HG02588 (cell line): ENCODE results near the gene CPLX3.

ENCODE experiments used
- ATAC-seq: cut with Tn5 transposase; IDR thresholded peaks from one replicate; pipeline ENCODE4 v1.9.1; 2021; ENCODE audit warnings: mild to moderate bottlenecking, moderate library complexity; ENCODE audit not compliant: unreplicated experiment

CPLX3 gene

DNA sequence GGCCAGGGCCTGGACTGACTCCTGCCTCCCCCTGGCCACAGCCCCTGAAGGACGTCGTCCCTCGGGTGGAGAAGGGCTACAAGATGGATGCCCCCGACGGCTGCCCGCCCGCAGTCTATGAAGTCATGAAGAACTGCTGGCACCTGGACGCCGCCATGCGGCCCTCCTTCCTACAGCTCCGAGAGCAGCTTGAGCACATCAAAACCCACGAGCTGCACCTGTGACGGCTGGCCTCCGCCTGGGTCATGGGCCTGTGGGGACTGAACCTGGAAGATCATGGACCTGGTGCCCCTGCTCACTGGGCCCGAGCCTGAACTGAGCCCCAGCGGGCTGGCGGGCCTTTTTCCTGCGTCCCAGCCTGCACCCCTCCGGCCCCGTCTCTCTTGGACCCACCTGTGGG, 24.1 kb upstream of the CPLX3 start:
- no peak for ATAC-seq

DNA sequence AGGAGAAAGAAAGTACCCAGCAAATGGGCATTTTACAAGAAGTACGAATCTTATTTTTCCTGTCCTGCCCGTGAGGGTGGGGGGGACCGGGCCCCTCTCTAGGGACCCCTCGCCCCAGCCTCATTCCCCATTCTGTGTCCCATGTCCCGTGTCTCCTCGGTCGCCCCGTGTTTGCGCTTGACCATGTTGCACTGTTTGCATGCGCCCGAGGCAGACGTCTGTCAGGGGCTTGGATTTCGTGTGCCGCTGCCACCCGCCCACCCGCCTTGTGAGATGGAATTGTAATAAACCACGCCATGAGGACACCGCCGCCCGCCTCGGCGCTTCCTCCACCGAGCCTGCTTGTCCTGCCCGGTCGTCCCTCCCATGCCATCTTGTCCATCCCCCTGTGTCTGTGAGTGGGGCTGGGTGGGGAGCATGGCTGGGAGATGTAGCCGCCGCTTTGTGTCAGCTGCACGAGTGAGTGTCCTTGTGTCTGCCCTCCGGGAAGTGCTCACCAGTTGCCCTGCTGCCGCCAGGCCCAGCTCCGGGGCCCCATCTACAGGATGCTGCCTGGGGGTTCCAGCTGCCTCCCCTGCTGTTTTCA, 23.5 kb upstream of the CPLX3 start:
- no peak for ATAC-seq

DNA sequence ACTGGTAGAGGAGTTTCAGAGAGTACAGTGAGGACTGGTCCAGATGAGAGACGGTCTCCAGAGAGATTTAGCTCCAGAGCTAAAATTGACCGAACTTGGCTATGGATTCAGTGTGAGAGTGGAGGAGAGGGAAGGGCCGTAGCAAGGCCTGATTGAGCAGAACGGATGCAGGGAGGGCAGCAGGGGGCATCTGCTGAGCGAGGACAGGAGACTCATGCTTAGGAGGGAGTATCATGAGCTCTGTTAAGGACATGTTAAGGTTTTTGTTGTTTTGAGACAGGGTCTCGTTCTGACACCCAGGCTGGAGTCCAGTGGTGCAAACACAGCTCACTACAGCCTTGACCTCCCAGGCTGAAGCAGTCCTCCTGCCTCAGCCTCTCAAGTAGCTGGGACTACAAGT, 21.5 kb upstream of the CPLX3 start:
- no peak for ATAC-seq

DNA sequence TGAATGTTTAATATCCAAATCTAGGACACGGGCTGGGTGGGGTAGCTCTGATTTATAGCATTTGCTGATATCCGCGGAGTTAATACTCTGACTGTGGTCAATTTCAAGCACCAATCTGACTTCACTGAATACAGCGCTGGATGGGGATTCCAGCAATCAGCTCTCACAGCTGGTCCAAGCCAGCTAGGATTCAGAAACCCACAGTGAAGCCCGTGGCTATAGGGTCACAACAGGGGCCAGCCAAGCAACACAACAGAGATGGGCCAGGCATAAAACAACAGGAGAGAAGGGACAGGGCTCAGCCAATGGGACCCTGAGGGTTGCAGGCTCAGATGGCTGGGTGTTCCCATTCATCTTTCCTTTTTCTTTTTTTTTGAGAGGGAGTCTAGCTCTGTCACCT, 19.1 kb upstream of the CPLX3 start:
- ATAC-seq: no peak

DNA sequence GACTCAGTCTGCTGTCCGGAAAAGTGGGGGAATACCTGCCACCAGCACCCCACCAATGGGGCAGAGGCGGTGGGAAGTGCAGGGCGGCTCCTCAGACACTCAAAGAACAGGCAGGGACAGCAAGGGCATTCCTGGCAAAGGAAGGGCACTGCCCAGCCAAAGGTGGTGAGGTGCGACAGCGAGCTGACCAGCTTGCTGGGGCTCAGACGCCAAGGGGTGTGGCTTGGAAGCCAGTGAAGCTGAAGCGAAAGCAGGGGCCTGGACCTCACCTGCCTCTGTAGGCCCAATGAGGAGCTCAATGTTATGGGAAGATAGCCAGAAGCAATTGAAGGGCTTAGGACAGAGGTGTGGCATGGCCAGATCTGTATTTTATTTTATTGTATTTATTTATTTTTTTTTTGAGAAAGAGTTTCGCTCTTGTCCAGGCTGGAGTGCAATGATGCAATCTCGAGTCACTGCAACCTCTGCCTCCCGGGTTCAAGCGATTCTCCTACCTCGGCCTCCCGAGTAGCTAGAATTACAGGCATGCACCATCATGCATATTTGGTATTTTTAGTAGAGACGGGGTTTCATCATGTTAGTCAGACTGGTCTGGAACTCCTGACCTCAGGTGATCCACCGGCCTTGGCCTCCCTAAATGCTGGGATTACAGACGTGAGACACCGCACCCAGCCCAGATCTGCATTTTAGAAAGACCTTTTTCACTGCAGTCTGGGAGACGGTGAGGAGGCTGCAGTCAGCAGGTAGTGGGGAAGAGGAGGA, 18.2 kb upstream of the CPLX3 start:
- ATAC-seq: no peak

DNA sequence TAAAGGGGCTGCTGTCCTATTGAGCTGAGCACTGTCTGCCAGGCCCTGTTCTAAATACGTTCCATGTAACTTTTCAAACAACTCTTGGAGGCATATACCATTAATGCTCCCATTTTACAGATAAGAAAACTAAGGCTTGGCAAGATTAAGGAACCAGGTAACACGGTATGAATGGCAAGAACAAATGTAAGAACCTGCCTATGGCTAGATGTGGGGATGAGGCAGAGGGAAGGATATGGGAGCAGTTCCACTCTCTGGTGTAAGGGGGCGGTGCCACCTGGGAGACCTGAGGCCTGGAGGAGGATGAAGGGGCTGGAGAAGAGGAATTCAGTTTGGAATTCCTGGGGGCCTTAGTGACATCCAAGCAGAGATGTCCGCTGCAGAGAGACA, 17.6 kb upstream of the CPLX3 start:
- no peak for ATAC-seq

DNA sequence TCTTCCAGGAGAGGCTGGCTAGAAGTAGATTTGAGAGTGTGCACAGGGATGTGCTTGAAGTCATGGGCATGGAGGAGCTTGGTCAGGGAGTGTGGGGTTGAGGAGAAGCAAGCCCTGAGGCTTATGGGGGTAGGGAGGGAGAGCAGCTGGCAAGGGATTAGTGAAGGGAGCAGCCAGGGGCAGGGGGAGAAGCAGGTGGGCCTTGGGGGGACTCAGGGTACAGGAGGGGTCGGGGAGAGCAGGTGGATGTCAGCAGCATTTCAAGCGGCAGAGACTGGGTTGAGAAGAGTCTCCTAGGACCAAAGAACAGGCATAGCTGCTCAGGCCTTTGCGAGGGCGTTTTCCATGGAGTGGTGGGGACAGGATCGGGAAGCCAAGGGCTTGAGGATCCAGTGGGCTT, 17.2 kb upstream of the CPLX3 start:
- no peak for ATAC-seq

DNA sequence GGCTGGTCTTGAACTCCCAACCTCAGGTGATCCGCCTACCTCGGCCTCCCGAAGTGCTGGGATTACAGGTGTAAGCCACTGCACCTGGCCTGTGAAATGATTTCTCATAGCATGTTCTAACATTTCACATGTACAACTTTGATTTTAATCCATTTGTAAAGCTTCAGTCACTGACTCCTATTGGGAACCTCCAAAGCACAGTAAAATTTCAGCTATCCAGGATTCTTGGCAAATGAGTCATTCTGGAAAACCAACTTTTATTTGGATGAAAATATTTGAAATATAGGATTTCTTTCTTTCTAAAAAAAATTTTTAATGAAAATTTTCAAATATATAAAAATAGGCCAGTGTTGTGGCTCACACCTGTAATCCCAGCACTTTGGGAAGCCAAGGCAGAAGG, 16.5 kb upstream of the CPLX3 start:
- no peak for ATAC-seq

DNA sequence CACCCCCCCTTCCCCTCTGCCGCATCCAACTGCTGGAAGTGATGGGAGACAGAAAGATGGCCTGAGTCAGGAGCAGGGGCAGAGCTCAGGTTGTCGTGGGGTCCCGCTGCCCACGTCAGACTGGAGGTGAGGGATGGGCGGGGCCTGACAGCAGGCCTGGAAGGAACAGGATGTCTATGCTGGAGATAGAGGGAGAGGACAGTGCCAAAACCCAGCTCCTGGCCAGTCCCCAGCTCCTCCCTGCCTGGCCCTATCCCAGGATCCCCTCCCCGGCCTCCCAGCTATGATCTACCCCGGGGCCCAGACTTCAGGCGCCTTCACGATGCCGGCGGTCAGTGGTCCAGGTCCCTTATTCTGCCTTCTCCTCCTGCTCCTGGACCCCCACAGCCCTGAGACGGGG, 13.9 kb upstream of the CPLX3 start, which contains the start of gene LMAN1L:
TSS of gene LMAN1L (plus strand) at position 303 of the 400 bp plus-strand sequence. CDS start at position 323, 20 bp downstream.
- ATAC-seq: no peak

DNA sequence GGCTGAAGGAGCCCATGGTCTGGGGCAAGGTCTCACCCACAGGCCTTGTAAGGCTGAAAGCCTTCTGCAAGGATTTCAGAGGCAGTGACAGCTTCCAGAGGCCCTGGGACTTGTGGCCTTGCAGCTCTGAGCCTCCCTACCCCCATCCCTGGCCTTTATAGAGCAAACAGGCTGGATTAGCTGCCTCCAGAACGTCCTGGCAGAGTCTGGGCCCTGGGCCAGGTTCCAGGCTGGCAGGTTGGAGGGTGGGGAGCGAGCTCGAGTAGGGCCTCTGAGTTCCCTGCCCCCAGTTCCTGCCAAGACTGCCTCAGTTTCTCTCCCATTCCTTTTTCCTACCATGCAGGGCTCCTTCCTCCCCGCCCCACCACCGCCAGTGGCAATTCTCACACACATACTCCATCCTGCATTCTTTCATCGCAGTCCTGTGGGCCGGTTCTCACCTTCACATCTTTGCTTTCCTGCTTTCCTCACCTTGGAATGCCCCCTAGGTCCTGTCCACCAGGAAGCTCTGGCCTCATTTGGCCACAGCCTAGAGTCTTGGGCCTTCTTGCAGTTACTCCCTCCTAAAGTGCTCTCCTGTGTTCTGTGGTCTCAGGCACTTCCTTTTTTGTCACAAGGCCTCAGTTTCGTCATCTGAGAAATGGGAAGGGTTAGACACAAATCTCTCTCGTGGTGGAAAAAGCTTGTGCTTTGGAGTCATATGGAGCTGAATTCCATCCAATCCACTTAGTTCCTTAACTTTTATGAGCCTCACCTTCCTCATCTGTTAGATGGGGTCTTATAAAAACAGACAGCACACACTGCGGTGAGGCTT, 11.1 kb upstream of the CPLX3 start:
- no peak for ATAC-seq

DNA sequence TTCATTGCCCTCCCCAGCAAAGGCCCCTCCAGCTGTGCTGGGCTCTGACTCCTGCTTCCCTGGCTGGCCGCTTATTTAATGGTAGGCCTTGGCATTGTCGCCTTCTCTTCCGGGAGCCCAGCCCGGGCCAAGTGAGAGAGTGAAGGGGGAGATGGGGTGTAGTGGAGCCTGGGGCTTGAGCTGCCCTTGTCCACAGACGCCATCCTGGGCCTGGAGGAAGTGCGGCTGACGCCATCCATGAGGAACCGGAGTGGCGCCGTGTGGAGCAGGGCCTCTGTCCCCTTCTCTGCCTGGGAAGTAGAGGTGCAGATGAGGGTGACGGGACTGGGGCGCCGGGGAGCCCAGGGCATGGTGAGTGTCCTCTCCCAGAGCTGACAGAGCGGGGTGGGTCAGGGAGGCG, 10.5 kb upstream of the CPLX3 start:
- ATAC-seq: no peak

DNA sequence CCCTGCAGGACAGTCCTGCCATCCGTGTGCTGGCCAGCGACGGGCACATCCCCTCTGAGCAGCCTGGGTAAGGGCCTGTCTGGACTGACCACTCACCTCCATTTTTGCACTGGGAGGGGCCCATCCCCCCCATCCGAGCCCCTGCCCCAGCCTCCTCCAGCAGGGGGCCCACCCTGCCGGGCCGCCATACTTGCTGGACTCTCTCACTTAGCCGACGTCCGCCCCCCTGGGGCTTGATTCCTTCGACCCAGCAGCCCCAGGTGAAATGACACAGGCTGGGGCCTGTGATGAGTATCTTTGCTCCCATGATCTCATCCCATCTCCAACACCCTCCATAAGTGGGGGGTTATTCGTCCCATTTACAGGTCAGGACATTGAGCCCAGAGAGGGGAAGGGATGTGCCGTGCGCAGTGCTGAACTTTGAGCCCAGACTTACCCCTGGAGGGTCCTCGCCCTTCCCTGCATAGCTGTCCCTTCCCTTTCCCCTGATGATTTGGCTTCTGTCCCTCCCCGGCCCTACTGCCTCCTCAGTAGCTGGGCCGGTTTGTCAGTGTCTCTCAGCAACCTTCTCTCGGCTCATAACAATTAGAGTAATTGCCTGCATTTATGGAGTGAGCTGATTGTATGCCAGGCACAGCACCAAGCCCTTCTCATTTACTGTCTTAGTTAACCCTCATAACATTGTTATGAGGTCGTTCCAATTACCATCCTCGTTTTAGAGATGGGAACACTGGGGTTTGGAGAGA, 9.6 kb upstream of the CPLX3 start:
- ATAC-seq: no peak

DNA sequence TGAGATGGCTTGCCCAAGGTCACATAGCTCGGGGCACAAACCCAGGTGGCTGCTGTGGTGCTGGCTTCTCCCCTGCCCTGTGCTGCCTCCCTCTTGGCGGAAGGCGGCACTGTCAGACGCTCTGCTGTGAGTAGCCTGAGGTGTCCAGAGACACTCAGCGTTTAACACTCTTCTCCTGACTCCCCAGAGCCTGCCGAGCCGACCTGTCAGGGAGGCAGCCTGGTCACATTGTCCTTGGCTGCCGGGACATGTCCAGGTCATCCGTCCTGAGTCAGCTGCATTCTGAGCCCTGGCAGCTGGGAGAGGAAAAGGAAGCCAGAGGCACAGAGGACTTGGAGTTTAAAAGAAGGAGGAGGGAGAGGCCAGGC, 9.1 kb upstream of the CPLX3 start:
- no peak for ATAC-seq

DNA sequence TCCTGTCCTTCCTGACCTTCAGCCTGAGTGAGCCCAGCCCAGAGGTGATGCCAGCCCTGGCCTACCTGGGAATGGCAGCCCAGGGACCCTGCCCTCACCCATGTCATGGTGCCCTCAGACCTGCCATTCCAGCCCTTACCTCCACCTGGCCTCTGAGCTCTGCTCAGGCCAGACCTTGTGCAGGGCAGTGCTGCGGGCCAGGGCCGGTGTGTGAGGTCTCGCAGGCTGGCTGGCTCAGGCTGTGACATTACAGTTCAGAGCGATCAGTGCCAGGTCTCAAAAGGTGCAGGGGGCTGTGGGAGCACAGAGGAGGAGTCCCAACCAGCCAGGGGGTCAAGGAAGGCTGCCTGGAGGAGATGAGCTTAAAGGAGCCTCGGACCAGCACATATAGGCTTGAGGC, 6.4 kb upstream of the CPLX3 start:
- ATAC-seq: no peak

DNA sequence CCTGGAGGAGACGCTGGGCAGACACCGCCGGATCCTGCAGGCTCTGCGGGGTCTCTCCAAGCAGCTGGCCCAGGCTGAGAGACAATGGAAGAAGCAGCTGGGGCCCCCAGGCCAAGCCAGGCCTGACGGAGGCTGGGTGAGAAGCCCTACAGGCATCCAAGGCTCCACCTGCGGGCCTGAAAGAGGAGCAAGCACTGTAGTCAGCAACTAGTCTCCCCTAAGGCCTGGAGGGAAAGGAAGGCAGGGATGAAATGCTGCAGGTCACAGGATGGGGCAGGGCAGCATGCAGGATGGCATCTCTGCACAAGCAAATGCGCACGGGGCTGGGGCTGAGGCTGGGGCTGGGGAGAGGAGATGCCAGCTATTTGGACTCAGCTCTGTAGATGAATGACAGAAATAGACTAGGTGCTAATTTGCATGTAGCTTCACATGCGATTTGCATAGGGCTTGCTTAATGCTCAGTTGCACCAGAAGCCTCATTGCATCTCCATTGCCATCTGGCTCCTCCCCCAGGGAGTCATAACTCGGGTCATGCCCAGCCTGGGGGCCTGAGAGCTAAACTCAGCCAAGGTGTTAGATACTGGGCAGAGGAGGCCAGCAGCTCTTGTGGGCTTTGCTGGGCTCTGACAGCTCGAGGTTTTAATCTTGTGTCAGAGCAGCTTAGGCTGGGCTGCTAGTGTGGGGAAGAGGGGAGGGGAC, 5.2 kb upstream of the CPLX3 start:
- ATAC-seq: no peak

DNA sequence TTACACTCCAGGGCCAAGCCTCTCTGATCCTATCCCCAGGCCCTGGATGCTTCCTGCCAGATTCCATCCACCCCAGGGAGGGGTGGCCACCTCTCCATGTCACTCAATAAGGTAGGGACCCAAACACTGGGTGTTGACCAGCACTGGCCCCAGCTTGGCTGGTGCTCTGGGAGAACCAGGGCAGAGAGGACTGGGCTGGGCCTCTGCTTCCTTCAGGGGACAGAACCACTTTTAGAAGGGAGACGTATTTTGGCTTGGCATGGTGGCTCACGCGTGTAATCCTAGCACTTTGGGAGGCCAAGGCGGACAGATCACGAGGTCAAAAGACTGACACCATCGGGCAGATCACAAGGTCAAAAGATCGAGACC, 4.7 kb upstream of the CPLX3 start:
- no peak for ATAC-seq

DNA sequence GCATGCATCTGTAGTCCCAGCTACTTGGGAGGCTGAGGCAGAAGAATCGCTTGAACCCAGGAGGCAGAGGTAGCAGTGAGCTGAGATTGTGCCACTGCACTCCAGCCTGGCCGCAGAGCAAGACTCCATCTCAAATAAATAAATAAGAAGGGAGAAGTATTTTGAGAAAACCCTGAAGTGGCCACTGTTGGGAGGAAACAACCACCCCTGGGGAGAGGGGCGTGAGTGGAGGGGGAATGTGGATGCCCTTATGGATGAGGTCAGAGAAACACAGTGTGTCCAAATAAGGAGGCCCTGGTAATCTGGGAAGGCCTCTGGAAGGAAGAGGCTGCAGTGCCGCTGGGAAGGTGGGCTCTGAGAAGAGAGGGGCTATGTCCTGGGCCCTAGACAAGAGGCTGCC, 4.2 kb upstream of the CPLX3 start:
- no peak for ATAC-seq

DNA sequence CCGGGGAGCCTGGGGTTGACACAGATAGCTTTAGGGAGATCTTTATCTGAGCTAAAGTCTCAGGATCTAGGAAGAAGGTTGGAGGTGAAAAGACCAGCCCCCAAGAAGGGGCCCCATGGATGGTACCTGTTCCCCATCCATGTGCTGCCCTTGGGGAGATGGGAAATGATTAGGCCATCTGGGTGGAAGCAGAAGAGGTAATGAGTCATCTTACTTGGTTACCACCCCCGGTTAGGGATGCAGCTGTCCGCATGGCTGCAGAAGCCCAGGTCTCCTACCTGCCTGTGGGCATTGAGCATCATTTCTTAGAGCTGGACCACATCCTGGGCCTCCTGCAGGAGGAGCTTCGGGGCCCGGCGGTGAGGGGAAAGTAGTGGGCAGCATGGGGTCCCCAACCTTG, 3.1 kb upstream of the CPLX3 start:
- ATAC-seq: no peak

DNA sequence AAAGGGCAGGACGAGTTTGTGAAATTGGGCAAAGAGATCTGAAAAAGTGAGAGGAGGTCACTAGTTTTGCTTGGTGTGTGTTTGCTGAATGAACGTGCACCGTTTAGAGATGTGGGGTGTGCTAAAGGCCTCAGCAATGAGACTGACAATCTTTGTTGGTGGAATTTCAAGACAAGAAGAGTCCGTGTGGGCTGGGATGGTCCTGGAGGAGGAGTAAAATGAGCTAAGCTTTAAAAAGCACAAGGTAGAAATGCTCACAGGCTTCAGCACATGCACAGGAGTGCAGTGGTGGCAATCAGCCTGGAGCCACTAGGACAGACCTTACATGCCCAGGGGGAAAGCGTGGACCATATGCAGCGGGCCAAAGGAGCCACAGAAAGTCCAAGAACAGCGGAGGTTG, 1.5 kb upstream of the CPLX3 start:
- ATAC-seq: no peak

DNA sequence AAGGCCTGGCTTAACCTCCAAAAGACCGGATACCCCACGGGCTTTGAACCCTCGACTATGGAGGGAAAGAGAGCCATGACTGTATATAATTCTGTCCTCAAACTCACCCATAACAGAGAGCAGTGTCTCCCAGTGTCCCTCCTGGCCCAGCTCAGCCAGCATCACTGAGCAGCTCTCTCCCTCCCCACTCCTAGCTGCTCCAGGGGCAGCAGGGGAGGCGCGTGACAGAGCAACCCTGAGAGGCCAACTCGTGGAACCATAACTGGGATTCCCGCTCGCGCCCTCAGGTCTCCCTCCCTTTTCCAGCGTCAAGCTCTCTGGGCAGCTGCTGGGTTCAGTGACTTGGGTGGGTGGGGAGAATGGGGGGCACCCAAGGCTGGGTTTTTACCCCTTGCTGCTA, 561 bp upstream of the CPLX3 start:
- ATAC-seq: no peak

DNA sequence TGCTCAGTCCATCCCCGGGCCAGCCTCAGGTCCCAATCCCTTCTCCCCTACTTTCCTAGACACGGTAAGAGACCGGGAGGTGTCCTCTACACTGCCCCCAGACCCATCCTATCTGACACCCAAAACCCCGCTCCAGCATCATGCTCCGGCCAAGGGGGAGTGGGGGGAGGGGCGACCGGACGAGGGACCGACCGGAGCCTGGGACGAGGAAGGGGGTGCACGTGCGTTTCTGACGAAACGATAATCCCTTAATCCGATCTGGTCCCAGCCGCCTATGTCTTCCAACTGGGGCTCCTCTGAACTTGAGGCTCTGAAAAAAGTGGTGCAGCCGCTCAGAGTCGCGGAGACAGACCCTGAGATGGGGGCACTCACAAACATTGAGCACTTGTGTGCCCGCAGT, 494 bp downstream of the CPLX3 start:
- no peak for ATAC-seq
